ENCODE data around the gene NFS1. TPM values are rescaled to one million over a fixed set of nuclear protein-coding genes. Genes with fewer than 3 reads are reported as not detected.
"Not testable (repeated sequence)": the region's sequence is repeated elsewhere in the genome, so short reads cannot be mapped to it uniquely, and the experiment has no call there.

NFS1 gene
- total and polyA plus RNA-seq, 5 experiments from 2014 or later: 8.6 to 25.5 (median 16.6) TPM

DNA sequence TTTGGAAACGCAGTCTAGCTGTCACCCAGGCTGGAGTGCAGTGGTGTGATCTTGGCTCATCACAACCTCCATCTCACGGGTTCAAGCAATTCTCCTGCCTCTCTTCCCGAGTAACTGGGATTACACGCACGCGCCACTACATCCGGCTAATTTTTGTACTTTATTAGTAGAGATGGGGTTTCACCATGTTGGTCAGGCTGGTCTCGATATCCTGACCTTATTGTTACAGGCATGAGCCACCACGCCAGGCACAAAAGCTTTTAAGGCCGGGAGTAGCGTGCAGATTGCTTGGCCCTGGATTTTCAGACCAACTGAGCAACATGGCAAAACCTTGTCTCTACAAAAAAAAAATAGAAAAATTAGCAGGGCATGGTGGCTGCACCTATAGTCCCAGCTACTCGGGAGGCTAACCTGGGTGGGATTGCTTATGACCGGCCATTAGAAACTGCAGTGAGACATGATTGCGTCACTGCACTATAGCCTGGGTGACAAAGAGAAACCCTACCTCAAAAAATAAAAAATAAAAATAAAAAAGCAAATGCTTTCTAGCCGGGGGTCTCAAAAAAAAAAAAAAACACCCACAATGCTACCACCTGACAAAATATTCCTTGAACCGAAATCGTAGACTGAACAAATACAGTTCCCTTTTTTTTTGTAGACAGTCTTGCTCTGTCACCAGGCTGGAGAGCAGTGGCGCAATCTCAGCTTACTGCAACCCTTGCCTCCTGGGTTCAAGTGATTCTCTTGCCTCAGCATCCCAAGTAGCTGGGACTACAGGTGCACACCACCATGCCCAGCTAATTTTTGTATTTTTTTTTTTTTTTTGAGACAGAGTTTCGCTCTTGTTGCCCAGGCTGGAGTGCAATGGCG, 27.9 kb upstream of the NFS1 start:
- Mint-ChIP-seq H3K36me3 (peaks cover 0 to 96% (median 42%) of the 10 kb centered on the region in 3 donors), H3K27me3 (no peaks in the 10 kb centered on the region), H3K27ac (peak overlapping the region in 4 of 10 donors; percentile 13 to 32 (median 22)), H3K9me3 (no peaks in the 10 kb centered on the region), H3K4me1 (peaks cover 13 to 61% (median 49%) of the 10 kb centered on the region in 4 donors), H3K4me3 (peak overlapping the region in 3 of 10 donors; percentile 10 to 30 (median 20))
- ATAC-seq (no peak), DNase-seq (no peak)
- POLR2A ChIA-PET: interaction anchor here (0.7 to 2.0 kb wide), 5 partner anchors 11 to 45 kb away, joined by 3 to 9 read pairs (median 4); partner anchors contain the start of gene PHF20

DNA sequence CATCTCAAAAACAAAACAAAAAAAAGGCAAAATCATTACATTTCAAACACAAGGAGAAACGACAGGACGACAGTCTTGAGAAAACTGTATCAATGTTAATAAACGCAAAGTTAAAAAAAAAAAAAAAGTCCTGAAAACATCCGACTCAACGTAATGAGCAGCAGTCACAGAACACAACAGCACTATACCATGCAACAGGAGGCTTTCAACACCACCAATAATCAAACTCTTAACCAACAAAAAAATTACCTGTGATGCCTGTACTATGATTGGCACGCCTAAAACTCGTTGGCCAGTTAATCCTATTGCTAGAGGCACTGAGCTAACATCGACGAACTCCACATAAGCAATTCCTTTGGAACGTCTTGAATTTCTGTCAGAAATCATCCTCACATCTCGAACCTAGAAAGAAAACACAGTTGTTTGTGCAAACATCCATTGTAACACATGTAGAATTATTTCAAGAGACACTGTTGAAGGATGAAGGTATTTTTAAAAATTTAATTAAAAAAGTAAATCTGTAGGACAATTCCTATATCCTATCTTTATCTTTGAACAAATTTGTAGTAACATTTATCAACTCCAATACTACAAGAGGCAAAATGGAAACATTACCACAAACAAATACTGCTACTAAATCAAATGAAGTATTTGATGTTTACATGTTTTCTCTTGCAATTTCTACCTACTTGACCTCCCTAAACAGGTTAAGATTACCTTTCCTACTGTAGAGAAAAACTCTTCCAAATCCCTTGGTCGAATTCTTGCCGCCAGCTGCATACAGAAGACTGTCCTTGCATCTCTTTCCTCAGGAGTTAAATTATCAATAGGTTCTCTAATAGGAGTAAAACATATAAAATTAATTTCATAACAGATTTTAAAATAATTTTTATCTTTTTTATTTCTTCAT, 25.4 kb upstream of the NFS1 start:
- Mint-ChIP-seq H3K4me3 (peak overlapping the region in 2 of 10 donors; percentile 15 to 18), H3K9me3 (no peaks in the 10 kb centered on the region), H3K4me1 (peaks cover 21 to 63% (median 45%) of the 10 kb centered on the region in 4 donors), H3K27me3 (no peaks in the 10 kb centered on the region), H3K27ac (peak overlapping the region in 7 of 10 donors; percentile 12 to 58 (median 44)), H3K36me3 (peaks cover 5 to 97% (median 39%) of the 10 kb centered on the region in 3 donors)
- ATAC-seq (no peak), DNase-seq (no peak)
- POLR2A ChIA-PET: interaction anchor here (1.0 to 2.0 kb wide), 4 partner anchors 15 to 25 kb away, joined by 3 to 7 read pairs (median 4); no protein-coding TSS in a partner anchor

DNA sequence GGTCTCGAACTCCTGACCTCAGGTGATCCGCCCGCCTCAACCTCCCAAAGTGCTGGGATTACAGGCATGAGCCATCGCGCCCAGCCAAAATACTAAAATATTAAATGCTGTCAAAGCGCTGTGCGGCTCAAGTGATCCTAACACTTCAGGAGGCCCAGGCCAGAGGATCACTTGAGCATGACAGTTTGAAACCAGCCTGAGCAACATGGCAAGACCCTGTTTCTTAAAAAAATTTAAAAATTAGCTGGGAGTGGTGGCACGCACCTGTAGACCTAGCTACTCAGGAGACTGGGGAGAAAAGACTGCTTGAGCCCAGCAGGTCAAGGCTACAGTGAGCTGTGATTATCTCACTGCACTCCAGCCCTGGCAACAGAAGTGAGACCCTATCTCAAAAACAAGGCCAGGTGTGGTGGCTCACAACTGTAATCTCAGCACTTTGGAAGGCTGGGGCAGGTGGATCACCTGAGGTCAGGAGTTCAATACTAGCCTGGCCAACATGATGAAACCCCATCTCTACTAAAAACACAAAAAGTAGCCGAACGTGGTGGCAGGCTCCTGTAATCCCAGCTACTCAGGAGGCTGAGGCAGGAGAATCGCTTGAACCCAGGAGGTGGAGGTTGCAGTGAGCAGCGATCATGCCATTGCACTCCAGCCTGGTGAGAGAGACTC, 24.6 kb upstream of the NFS1 start:
- not testable (repeated sequence) for H3K27me3 Mint-ChIP-seq, H3K9me3 Mint-ChIP-seq, DNase-seq, ATAC-seq
- Mint-ChIP-seq H3K27ac (peak overlapping the region in 4 of 10 donors; percentile 44 to 58 (median 50)), H3K36me3 (peaks cover 5 to 98% (median 36%) of the 10 kb centered on the region in 3 donors), H3K4me1 (peaks cover 21 to 60% (median 44%) of the 10 kb centered on the region in 4 donors), H3K4me3 (peak overlapping the region in 2 of 10 donors; percentile 38 to 43)
- POLR2A ChIA-PET: interaction anchor here (1.0 to 1.2 kb wide), 2 partner anchors 16 to 17 kb away, joined by 3 read pairs; no protein-coding TSS in a partner anchor

DNA sequence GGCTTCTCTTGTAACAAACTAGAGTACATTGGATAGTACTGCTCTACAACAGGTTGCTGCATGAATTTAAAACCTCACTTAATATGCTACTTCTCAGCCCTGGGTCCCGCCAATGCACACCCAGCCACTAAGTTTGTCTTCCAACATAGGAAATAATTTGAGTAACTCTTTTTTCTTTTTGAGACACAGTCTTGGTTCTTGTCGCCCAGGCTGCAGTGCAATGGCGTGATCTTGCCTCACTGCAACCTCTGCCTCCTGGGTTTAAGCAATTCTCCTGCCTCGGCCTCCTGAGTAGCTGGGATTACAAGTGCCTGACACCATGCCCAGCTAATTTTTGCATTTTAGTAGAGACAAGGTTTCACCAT, 24.1 kb upstream of the NFS1 start:
- Mint-ChIP-seq H3K36me3 (peaks cover 5 to 99% (median 36%) of the 10 kb centered on the region in 3 donors), H3K4me1 (peaks cover 21 to 59% (median 45%) of the 10 kb centered on the region in 4 donors), H3K4me3 (peak overlapping the region in 1 of 10 donors; percentile 38), H3K27ac (peak overlapping the region in 6 of 10 donors; percentile 0 to 56 (median 6))
- POLR2A ChIA-PET: interaction anchor here (0.6 to 1.0 kb wide), 2 partner anchors 16 to 183 kb away, joined by 3 read pairs; no protein-coding TSS in a partner anchor
- not testable (repeated sequence) for DNase-seq, H3K9me3 Mint-ChIP-seq, H3K27me3 Mint-ChIP-seq
- peak in 1 of 2 donors; percentile 26 for ATAC-seq

DNA sequence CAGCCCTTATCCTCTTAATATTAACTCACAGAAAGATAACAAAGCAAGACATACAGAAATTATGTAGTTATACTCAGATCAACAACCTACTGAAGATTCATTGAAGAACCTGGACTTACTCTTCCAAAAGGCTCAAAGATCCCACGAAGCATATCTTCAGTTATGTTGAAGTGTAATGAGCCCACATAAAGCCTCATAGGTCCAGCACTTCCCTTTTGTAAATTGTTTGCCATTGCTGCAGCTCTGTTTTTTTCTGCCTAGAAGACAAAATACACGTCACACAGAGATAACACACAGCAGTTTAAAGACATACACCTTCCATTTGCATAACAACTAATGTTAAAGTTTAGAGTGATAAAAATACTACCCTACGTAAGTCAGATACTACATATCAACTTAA, 22.5 kb upstream of the NFS1 start:
- peaks cover 21 to 62% (median 46%) of the 10 kb centered on the region in 4 donors for H3K4me1 Mint-ChIP-seq
- peak overlapping the region in 5 of 10 donors; percentile 2 to 52 (median 22) for H3K4me3 Mint-ChIP-seq
- ATAC-seq (no peak), DNase-seq (no peak)
- peaks cover 5 to 98% (median 42%) of the 10 kb centered on the region in 3 donors for H3K36me3 Mint-ChIP-seq
- H3K27me3 Mint-ChIP-seq: no peaks in the 10 kb centered on the region
- POLR2A ChIA-PET: interaction anchor here (1.0 to 3.2 kb wide), 2 partner anchors 8 to 21 kb away, joined by 3 to 19 read pairs; partner anchors contain the start of gene RBM39
- peak overlapping the region in 9 of 10 donors; percentile 1 to 81 (median 13) for H3K27ac Mint-ChIP-seq
- H3K9me3 Mint-ChIP-seq: no peaks in the 10 kb centered on the region

DNA sequence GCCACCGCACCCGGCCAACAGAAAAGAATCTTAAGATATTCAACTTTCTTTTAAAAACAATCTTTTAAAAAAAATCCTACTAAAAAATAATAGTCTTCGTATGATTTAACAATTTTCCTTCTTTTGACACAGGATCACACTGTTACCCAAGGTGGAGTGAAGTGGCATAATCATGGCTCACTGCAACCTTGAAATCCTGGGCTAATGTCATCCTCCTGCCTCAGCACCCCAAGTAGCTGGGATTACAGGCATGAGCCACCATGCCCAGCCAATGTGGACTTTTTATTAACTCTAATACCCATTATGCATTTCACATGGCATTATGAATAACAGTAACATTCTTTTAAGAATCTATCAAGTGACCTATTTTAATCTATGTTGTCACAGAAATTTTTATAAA, 22.1 kb upstream of the NFS1 start:
- H3K4me3 Mint-ChIP-seq: peak overlapping the region in 1 of 10 donors; percentile 52

DNA sequence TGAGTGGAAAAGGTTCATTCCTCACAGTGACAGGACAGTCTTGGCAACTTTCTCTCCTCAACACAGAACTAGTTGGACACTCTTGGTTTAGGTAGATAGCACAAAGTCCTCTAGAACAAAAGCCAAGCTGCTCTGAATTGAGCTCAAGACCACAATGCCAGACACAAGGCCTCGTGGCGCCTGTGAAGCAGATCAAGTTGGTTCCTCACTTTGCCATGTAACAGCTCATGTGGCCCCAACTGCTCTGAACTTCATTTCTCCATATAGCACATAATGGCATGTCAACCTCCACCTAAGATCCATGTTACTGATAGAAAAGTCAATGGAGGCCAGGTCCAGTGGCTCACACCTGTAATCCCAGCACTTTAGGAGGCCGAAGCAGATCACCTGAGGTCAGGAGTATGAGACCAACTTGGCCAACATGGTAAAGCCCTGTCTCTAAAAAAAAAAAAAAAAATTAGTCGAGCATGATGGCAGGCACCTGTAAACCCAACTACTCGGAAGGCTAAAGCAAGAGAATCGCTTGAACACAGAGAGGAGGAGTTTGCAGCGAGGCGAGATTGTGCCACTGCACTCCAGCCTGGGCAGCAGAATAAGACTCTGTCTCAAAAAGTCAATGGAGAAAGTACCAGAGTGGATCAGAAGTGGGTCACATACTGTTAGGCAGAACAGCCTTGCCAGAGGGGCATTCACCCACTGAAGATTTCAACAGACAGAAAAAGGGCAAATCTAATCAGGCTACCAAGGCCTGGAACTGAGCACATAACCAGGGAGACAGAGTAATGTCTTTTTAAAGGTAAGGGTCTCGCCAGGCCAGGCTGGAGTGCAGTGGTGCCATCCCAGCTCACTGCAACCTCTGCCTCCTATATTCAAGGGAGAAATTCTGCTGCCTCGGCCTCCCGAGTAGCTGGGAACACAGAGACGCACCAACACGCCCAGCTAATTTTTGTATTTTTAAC, 21.3 kb upstream of the NFS1 start:
- no peak for DNase-seq
- peak in 1 of 2 donors; percentile 15 for ATAC-seq
- no peaks in the 10 kb centered on the region for H3K27me3 Mint-ChIP-seq
- H3K4me1 Mint-ChIP-seq: peaks cover 24 to 63% (median 49%) of the 10 kb centered on the region in 4 donors
- peak overlapping the region in 4 of 10 donors; percentile 8 to 26 (median 14) for H3K4me3 Mint-ChIP-seq
- peaks cover 5 to 98% (median 36%) of the 10 kb centered on the region in 3 donors for H3K36me3 Mint-ChIP-seq
- POLR2A ChIA-PET: interaction anchor here (0.8 to 3.2 kb wide), 5 partner anchors 9 to 93 kb away, joined by 3 to 19 read pairs (median 3); partner anchors contain the start of gene RBM39
- no peaks in the 10 kb centered on the region for H3K9me3 Mint-ChIP-seq
- peak overlapping the region in 9 of 10 donors; percentile 34 to 86 (median 49) for H3K27ac Mint-ChIP-seq

More for the DNA sequence above, 22.1 kb upstream of the NFS1 start:
- DNase-seq (no peak), ATAC-seq (no peak)
- POLR2A ChIA-PET: interaction anchor here (1.0 to 3.2 kb wide), 2 partner anchors 8 to 21 kb away, joined by 3 to 19 read pairs; partner anchors contain the start of gene RBM39
- peaks cover 5 to 98% (median 40%) of the 10 kb centered on the region in 3 donors for H3K36me3 Mint-ChIP-seq
- no peaks in the 10 kb centered on the region for H3K27me3 Mint-ChIP-seq
- no peaks in the 10 kb centered on the region for H3K9me3 Mint-ChIP-seq
- peak overlapping the region in 7 of 10 donors; percentile 1 to 81 (median 11) for H3K27ac Mint-ChIP-seq
- H3K4me1 Mint-ChIP-seq: peaks cover 22 to 61% (median 45%) of the 10 kb centered on the region in 4 donors

DNA sequence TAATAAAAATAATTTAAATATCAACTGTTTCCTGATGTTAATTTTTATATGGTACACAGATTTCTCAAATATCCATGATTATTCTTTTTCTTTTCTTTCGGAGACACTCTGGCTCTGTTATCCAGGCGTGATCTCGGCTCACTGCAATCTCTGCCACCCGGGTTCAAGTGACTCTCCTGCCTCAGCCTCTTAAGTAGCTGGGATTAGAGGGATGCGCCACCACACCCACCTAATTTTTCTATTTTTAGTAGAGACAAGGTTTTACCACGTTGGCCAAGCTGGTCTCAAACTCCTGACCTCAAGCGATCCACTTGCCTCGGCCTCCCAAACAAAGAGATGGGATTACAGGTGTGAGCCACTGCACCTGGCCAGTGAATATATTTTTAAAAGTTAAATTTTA, 20.6 kb upstream of the NFS1 start:
- Mint-ChIP-seq H3K36me3 (peaks cover 5 to 98% (median 31%) of the 10 kb centered on the region in 3 donors), H3K4me1 (peaks cover 19 to 62% (median 48%) of the 10 kb centered on the region in 4 donors), H3K27me3 (no peaks in the 10 kb centered on the region), H3K27ac (peak overlapping the region in 2 of 10 donors; percentile 45 to 63), H3K4me3 (peak overlapping the region in 1 of 10 donors; percentile 20), H3K9me3 (no peaks in the 10 kb centered on the region)
- POLR2A ChIA-PET: interaction anchor here (0.8 to 3.2 kb wide), 5 partner anchors 17 to 94 kb away, joined by 3 to 19 read pairs (median 3); partner anchors contain the start of gene RBM39
- DNase-seq (no peak), ATAC-seq (no peak)

DNA sequence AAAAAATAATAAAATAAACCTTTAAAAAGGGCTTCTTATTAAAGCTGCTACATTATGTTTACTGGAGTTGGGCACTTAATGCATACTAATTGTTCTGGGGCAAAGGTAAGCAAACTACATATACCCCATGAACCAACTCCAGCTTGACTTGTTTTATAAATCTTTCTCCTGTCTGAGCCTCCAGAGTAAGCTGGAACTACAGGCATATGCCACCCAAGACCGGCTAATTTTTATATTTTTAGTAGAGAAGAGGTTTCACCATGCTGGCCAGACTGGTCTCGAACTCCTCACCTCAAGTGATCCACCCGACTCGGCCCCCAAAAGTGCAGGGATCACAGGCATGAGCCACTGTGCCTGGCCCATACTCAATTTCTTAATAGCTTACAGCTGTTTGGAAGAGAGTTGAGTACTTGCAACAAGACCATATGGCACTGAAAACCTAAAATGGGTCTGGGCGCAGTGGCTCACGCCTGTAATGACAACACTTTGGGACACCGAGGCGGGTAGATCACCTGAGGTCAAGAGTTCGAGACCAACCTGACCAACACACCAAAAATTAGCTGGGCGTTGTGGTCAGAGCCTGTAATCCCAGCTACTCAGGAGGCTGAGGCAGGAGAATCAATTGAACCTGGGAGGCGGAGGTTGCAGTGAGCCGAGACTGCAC, 20.0 kb upstream of the NFS1 start:
- Mint-ChIP-seq H3K9me3 (no peaks in the 10 kb centered on the region), H3K36me3 (peaks cover 5 to 98% (median 29%) of the 10 kb centered on the region in 3 donors), H3K27me3 (no peaks in the 10 kb centered on the region), H3K4me1 (peaks cover 22 to 60% (median 48%) of the 10 kb centered on the region in 4 donors), H3K27ac (peak overlapping the region in 2 of 10 donors; percentile 4 to 76), H3K4me3 (peak overlapping the region in 1 of 10 donors; percentile 62)
- POLR2A ChIA-PET: interaction anchor here (0.6 to 1.3 kb wide), 2 partner anchors 16 to 62 kb away, joined by 3 read pairs; no protein-coding TSS in a partner anchor
- DNase-seq: no peak
- ATAC-seq: no peak

DNA sequence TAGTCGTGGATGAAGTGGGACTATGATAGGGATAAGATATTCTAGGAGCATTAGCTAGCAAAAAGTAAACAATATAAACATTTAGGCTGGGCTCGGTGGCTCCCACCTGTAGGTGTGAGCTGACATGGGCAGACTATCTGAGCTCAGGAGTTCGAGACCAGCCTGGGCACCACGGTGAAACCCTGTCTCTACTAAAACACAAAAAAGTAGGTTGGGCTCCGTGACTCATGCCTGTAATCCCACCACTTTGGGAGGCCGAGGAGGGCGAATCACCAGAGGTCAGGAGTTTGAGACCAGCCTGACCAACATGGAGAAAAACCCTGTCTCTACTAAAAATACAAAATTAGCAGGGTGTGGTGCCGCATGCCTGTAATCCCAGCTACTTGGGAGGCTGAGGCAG, 19.2 kb upstream of the NFS1 start:
- H3K4me1 Mint-ChIP-seq: peaks cover 23 to 63% (median 50%) of the 10 kb centered on the region in 4 donors
- peaks cover 5 to 98% (median 27%) of the 10 kb centered on the region in 3 donors for H3K36me3 Mint-ChIP-seq
- H3K9me3 Mint-ChIP-seq, H3K27me3 Mint-ChIP-seq, ATAC-seq, DNase-seq: not testable (repeated sequence)
- peak overlapping the region in 2 of 10 donors; percentile 17 to 63 for H3K4me3 Mint-ChIP-seq
- POLR2A ChIA-PET: interaction anchor here (1.3 kb wide), 1 partner anchor 15 kb away, joined by 3 read pairs; no protein-coding TSS in a partner anchor
- H3K27ac Mint-ChIP-seq: peak overlapping the region in 6 of 10 donors; percentile 25 to 76 (median 66)
